Measurements from ENCODE around the gene TMEM168.

- TF ChIP-seq CTCF (IDR thresholded peaks at IDR 0.05) (no peak), POLR2A (IDR thresholded peaks at IDR 0.05) (no peak), POLR2AphosphoS5 (IDR thresholded peaks at IDR 0.05) (no peak)
Measured at GRCh38 chr7:112798274-112799159, 8.3 kb upstream of the TMEM168 start.
